Measurements from ENCODE around the gene DOHH.
"Not testable (repeated sequence)": the region's sequence is repeated elsewhere in the genome, so short reads cannot be mapped to it uniquely, and the experiment has no call there.

Gene DOHH

DNA sequence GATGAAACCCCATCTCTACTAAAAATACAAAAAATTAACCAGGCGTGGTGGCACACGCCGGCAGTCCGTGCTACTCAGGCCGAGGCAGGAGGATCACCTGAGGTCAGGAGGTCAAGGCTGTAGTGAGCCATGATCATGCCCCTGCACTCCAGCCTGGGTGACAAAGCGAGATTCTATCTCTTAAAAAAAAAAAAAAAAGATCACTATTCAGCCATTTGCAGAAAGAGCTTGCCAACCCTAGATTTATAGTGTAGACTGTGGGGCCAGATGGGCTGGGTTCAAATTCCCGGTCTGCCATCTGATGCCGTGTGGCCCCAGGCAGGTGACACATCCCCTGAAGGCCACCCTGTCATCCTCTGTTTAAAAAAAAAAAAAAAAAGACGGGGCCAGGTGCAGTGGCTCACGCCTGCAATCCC, 49.0 kb downstream of the DOHH start:
- FAIRE-seq, result no peak
- no peak for DNase-seq (ENCODE audit: insufficient read length)
- TF ChIP-seq POLR2AphosphoS5 (IDR thresholded peaks at IDR 0.05; ENCODE audit: low read depth, low read length), result no peak
- no peak for TF ChIP-seq TAF1 (IDR thresholded peaks at IDR 0.05; ENCODE audit: borderline replicate concordance, low read depth, low read length)
- TF ChIP-seq POLR2A (IDR thresholded peaks at IDR 0.05; ENCODE audit: low read depth, low read length), result no peak

- no peak for DNase-seq (ENCODE audit: insufficient read length)
- no peak for TF ChIP-seq POLR2A (IDR thresholded peaks at IDR 0.05; ENCODE audit: low read depth, low read length)
- no peak for TF ChIP-seq POLR2AphosphoS5 (IDR thresholded peaks at IDR 0.05; ENCODE audit: low read depth, low read length)
- TF ChIP-seq TAF1 (IDR thresholded peaks at IDR 0.05; ENCODE audit: borderline replicate concordance, low read depth, low read length), result no peak
- peak; percentile 83 for FAIRE-seq
Measured at GRCh38 chr19:3450796-3451411, 49.6 kb downstream of the DOHH start.

GRCh38 chr19:3448616-3449334, 51.7 kb downstream of the DOHH start:
- DNase-seq (ENCODE audit: insufficient read length) (no peak), FAIRE-seq (no peak)
- TF ChIP-seq TAF1 (IDR thresholded peaks at IDR 0.05; ENCODE audit: borderline replicate concordance, low read depth, low read length) (no peak), POLR2AphosphoS5 (IDR thresholded peaks at IDR 0.05; ENCODE audit: low read depth, low read length) (no peak), POLR2A (IDR thresholded peaks at IDR 0.05; ENCODE audit: low read depth, low read length) (no peak)

GRCh38 chr19:3446657-3447056, 53.8 kb downstream of the DOHH start:
- not testable (repeated sequence) for DNase-seq (ENCODE audit: insufficient read length); FAIRE-seq

DNA sequence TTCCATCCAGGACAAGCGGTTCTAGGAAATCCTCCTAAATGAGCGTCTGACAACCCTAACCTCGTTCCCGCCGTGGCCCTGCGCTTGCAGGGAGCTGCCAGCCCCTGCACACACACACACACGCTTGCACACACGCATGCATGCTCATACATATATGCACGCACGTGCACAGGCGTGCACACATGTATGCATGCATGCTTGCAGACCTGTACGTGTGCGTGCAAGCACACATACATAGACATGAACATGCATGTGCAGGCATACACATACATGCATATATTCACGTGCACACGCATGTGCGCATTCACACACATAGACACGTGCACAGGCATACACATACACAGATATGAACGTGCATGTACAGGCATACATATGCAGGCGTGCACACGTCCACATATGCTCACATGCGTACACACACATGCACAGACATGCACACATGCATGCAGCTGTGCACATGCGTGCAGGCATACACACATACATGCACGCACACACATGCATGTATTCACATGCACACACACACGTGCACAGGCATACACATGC, 55.7 kb downstream of the DOHH start:
- FAIRE-seq (no peak), DNase-seq (ENCODE audit: insufficient read length) (no peak)
- no peak for TF ChIP-seq POLR2AphosphoS5 (IDR thresholded peaks at IDR 0.05; ENCODE audit: low read depth, low read length)
- TF ChIP-seq TAF1 (IDR thresholded peaks at IDR 0.05; ENCODE audit: borderline replicate concordance, low read depth, low read length), result no peak
- no peak for TF ChIP-seq POLR2A (IDR thresholded peaks at IDR 0.05; ENCODE audit: low read depth, low read length)

- FAIRE-seq (no peak), DNase-seq (ENCODE audit: insufficient read length) (no peak)
- TF ChIP-seq POLR2AphosphoS5 (IDR thresholded peaks at IDR 0.05; ENCODE audit: low read depth, low read length), result no peak
- TF ChIP-seq TAF1 (IDR thresholded peaks at IDR 0.05; ENCODE audit: borderline replicate concordance, low read depth, low read length), result no peak
- TF ChIP-seq POLR2A (IDR thresholded peaks at IDR 0.05; ENCODE audit: low read depth, low read length), result no peak
Measured at GRCh38 chr19:3443840-3444694, 56.4 kb downstream of the DOHH start.

GRCh38 chr19:3442487-3443071, 57.9 kb downstream of the DOHH start:
- TF ChIP-seq POLR2AphosphoS5 (IDR thresholded peaks at IDR 0.05; ENCODE audit: low read depth, low read length) (no peak), POLR2A (IDR thresholded peaks at IDR 0.05; ENCODE audit: low read depth, low read length) (no peak), TAF1 (IDR thresholded peaks at IDR 0.05; ENCODE audit: borderline replicate concordance, low read depth, low read length) (no peak)
- FAIRE-seq (no peak), DNase-seq (ENCODE audit: insufficient read length) (no peak)

DNA sequence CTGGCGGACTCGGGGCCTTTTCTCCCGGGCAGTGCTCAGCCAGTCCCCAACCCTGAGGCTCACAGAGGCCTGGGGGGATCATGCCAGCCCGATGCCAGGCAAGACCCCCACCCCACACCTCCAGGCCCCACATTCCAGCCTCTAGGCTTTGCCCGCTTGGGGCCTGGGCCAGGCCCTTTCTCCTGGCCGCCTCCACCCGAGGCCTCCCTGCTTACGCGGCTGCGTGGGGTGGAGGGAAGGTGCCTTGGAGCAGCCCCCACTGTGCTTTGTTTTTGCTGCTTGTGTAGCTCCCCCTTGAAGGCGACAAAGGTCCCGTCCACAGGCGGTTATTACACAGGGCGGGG, 58.5 kb downstream of the DOHH start:
- FAIRE-seq, result no peak
- TF ChIP-seq POLR2AphosphoS5 (IDR thresholded peaks at IDR 0.05; ENCODE audit: low read depth, low read length), result no peak
- no peak for TF ChIP-seq POLR2A (IDR thresholded peaks at IDR 0.05; ENCODE audit: low read depth, low read length)
- no peak for TF ChIP-seq TAF1 (IDR thresholded peaks at IDR 0.05; ENCODE audit: borderline replicate concordance, low read depth, low read length)

GRCh38 chr19:3441089-3441985, 59.1 kb downstream of the DOHH start:
- FAIRE-seq (no peak), DNase-seq (ENCODE audit: insufficient read length) (no peak)
- TF ChIP-seq POLR2A (IDR thresholded peaks at IDR 0.05; ENCODE audit: low read depth, low read length) (no peak), TAF1 (IDR thresholded peaks at IDR 0.05; ENCODE audit: borderline replicate concordance, low read depth, low read length) (no peak), POLR2AphosphoS5 (IDR thresholded peaks at IDR 0.05; ENCODE audit: low read depth, low read length) (no peak)

More for the DNA sequence above, 58.5 kb downstream of the DOHH start:
- no peak for DNase-seq (ENCODE audit: insufficient read length)

Data from GM12892 (cell line).